22Rv1 (cell line): Measurements from ENCODE around the gene AEBP1.

Experiments
- ZFX ChIP-seq: fragments of 450-650 bp; IDR thresholded peaks from 2 replicates; pipeline ENCODE4 v1.6.1; 2017; ENCODE audit warnings: antibody characterized with exemption, borderline replicate concordance
- TF ChIP-seq, protein P1 (sequence below): fragments of 450-650 bp; IDR thresholded peaks from 2 replicates; pipeline ENCODE4 v1.5.1; 2017; ENCODE audit warnings: mild to moderate bottlenecking

GRCh38 chr7:44077061-44077460 lies 27.1 kb upstream of the AEBP1 start:
- TF ChIP-seq, protein P1, sequence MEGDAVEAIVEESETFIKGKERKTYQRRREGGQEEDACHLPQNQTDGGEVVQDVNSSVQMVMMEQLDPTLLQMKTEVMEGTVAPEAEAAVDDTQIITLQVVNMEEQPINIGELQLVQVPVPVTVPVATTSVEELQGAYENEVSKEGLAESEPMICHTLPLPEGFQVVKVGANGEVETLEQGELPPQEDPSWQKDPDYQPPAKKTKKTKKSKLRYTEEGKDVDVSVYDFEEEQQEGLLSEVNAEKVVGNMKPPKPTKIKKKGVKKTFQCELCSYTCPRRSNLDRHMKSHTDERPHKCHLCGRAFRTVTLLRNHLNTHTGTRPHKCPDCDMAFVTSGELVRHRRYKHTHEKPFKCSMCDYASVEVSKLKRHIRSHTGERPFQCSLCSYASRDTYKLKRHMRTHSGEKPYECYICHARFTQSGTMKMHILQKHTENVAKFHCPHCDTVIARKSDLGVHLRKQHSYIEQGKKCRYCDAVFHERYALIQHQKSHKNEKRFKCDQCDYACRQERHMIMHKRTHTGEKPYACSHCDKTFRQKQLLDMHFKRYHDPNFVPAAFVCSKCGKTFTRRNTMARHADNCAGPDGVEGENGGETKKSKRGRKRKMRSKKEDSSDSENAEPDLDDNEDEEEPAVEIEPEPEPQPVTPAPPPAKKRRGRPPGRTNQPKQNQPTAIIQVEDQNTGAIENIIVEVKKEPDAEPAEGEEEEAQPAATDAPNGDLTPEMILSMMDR, result no peak
- TF ChIP-seq ZFX, result no peak
